Thoracic aorta endothelial cell (primary cell): ENCODE results near the gene OR10R2. TPM values are rescaled to one million over a fixed set of nuclear protein-coding genes. Genes with fewer than 3 reads are reported as not detected.

Experiments used
- total RNA-seq: library from RNA; depleted of rRNA; stranded (reverse); fragments of >200 nt; gene quantifications from 2 replicates; pipeline ENCODE4 v1.2.3, GENCODE V29; 2012

OR10R2 gene, protein sequence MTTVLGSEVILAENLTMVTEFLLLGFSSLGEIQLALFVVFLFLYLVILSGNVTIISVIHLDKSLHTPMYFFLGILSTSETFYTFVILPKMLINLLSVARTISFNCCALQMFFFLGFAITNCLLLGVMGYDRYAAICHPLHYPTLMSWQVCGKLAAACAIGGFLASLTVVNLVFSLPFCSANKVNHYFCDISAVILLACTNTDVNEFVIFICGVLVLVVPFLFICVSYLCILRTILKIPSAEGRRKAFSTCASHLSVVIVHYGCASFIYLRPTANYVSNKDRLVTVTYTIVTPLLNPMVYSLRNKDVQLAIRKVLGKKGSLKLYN
- total RNA-seq = not detected in 2 replicates

DNA sequence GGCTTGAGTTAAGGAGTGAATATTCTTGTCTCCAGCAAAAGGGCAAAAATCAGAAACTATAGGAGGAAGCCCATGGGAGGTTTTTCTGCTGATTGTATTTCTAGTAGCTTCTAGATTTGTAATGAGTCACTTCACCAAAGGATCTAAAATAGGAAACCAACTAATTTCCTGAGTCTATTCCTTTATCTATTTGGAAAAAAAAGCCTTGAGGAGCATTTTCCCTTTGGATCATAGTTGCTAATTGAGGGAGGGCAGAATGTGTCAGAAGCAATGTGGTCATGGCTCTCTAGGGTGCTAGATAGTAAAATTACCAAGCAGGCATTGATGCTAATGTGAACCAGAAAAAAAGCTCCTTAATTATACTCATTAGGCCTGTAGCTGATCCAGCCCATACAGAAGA, at the start of gene OR10R2:
Gene OR10R2 (plus strand): TSS at position 301 of the 400 bp plus-strand sequence. CDS start 106 bp downstream, outside the sequence.

DNA sequence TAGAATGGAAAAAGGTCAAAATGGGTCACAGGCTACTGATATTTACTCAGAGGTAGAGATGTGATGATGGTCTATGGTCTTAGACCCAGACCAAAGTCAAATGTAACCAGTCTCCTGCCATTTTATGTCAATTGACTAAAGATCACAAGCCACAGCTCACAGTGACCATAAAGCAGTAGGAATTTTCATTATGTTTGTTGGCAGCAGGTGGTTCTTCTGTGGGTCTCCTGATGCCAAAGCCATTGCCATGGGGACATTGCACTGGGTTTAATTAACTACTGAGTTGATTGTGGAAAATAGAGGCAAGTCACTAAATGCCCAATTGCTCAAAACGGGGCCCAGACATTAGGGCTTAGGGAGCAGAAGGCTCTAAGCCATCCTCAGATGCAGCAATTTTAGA, 45.9 kb upstream of the OR10R2 start, which contains the start of gene OR10K2:
Gene OR10K2 (minus strand): TSS at position 101 of the 400 bp plus-strand sequence. CDS start 5,371 bp downstream, outside the sequence.

DNA sequence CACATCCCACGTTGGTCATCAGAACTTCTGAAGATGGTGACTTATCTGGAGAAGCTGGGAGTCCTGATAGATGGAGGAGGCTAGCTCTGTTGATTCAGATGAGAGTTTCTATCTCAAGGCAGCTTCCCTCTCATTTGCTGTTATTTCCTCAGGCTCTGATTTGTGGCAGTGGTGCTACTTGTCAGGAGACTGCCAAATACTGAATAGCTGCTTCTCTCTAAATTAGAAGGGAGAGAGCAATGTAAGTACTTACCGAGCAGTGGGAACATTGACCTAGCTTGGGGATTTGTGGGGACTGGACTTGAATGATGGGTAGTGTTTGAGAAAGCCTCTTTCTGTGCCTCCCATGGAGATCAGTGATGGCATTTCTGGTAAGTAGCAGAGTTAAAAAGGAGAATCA, 10.5 kb upstream of the OR10R2 start, which contains the start of gene OR10K1:
Gene OR10K1 (plus strand): TSS at position 301 of the 400 bp plus-strand sequence. CDS start 3,728 bp downstream, outside the sequence.

Other genes with a start within 250 kb of the OR10R2 start
- not detected in 2 replicates for gene CD1A, start 217.8 kb upstream of the OR10R2 start, total RNA-seq
- not detected in 2 replicates for gene CD1C, start 182.3 kb upstream of the OR10R2 start, total RNA-seq
- gene CD1B, start 140.7 kb upstream of the OR10R2 start, total RNA-seq = not detected in 2 replicates
- not detected in 2 replicates for gene CD1E, start 118.3 kb upstream of the OR10R2 start, total RNA-seq
- not detected in 2 replicates for gene OR10T2, start 72.8 kb upstream of the OR10R2 start, total RNA-seq
- not detected in 2 replicates for gene OR10K2, start 46.0 kb upstream of the OR10R2 start, total RNA-seq
- not detected in 2 replicates for gene OR10K1, start 10.4 kb upstream of the OR10R2 start, total RNA-seq
- not detected in 2 replicates for gene OR6Y1, start 82.2 kb downstream of the OR10R2 start, total RNA-seq
- not detected in 2 replicates for gene OR6P1, start 98.4 kb downstream of the OR10R2 start, total RNA-seq
- gene OR10X1, start 107.7 kb downstream of the OR10R2 start, total RNA-seq = not detected in 2 replicates
- gene OR10Z1, start 133.0 kb downstream of the OR10R2 start, total RNA-seq = not detected in 2 replicates
- gene SPTA1, start 214.5 kb downstream of the OR10R2 start, total RNA-seq = 0.27 and 0.43 TPM in 2 replicates
- gene OR6K2, start 228.4 kb downstream of the OR10R2 start, total RNA-seq = not detected in 2 replicates
- not detected in 2 replicates for gene OR6K3, start 248.5 kb downstream of the OR10R2 start, total RNA-seq